Ectodermal cell (in vitro differentiated cells): ENCODE results near the gene FMNL2.

Experiments
- H3K27ac ChIP-seq: 2 replicates; pipeline ENCODE4 v1.7.0; 2013; ENCODE audit warnings: mild to moderate bottlenecking, low read depth, low read length; ENCODE audit not compliant: insufficient read depth, poor library complexity, severe bottlenecking
- H3K27me3 ChIP-seq: 2 replicates; pipeline ENCODE4 v1.7.0; 2013; ENCODE audit warnings: mild to moderate bottlenecking, low read length; ENCODE audit not compliant: insufficient read depth, control insufficient read depth, poor library complexity, severe bottlenecking
- H3K36me3 ChIP-seq: one replicate; pipeline ENCODE4 v1.7.0; 2013; ENCODE audit warnings: low read length; ENCODE audit not compliant: control insufficient read depth, insufficient read depth
- H3K4me1 ChIP-seq: one replicate; pipeline ENCODE4 v1.7.0; 2013; ENCODE audit warnings: low read length; ENCODE audit not compliant: control insufficient read depth, insufficient read depth
- H3K4me3 ChIP-seq: 2 replicates; pipeline ENCODE4 v1.7.0; 2013; ENCODE audit warnings: low read depth, low read length, control low read depth; ENCODE audit not compliant: insufficient read depth
- H3K9me3 ChIP-seq: 2 replicates; pipeline ENCODE4 v1.7.0; 2013; ENCODE audit warnings: mild to moderate bottlenecking, low read length, moderate library complexity; ENCODE audit not compliant: control insufficient read depth
- WGBS, 2 experiments: methylation state at CpG; one replicate each; pipeline ENCODE4 v1.1.7; 2013; ENCODE audit warnings: missing lambda C conversion rate in 2 of 2; 5-methylcytosine and 5-hydroxymethylcytosine counted together

FMNL2 gene

GRCh38 chr2:152571048-152571766 lies 236.2 kb downstream of the FMNL2 start:
- H3K4me1 ChIP-seq: no peaks in the 10 kb centered on the region
- 70 to 71% methylated on average over 3 of the region's 3 CpGs for WGBS, 2 experiments
- no peaks in the 10 kb centered on the region for H3K9me3 ChIP-seq
- no peak overlapping the region for H3K27ac ChIP-seq
- H3K4me3 ChIP-seq: no peak overlapping the region
- H3K36me3 ChIP-seq: no peaks in the 10 kb centered on the region
- no peaks in the 10 kb centered on the region for H3K27me3 ChIP-seq

- Histone ChIP-seq H3K27ac (no peak overlapping the region), H3K27me3 (no peaks in the 10 kb centered on the region), H3K4me1 (no peaks in the 10 kb centered on the region), H3K36me3 (no peaks in the 10 kb centered on the region), H3K9me3 (no peaks in the 10 kb centered on the region), H3K4me3 (no peak overlapping the region)
- WGBS, 2 experiments: 75 to 92% methylated on average over 1 of the region's 1 CpG
Observed at GRCh38 chr2:152572031-152572430, 237.1 kb downstream of the FMNL2 start.

GRCh38 chr2:152573168-152573567 lies 238.2 kb downstream of the FMNL2 start:
- Histone ChIP-seq H3K36me3 (no peaks in the 10 kb centered on the region), H3K27me3 (no peaks in the 10 kb centered on the region), H3K4me1 (no peaks in the 10 kb centered on the region), H3K27ac (no peak overlapping the region), H3K9me3 (no peaks in the 10 kb centered on the region), H3K4me3 (no peak overlapping the region)
- WGBS, 2 experiments: 86 to 99% methylated on average over 4 of the region's 4 CpGs

GRCh38 chr2:152577579-152577978 lies 242.6 kb downstream of the FMNL2 start:
- no peaks in the 10 kb centered on the region for H3K4me1 ChIP-seq
- H3K9me3 ChIP-seq: no peaks in the 10 kb centered on the region

GRCh38 chr2:152578573-152578972 lies 243.6 kb downstream of the FMNL2 start:
- no peaks in the 10 kb centered on the region for H3K36me3 ChIP-seq
- WGBS, 2 experiments: 97 to 98% methylated on average over 4 of the region's 4 CpGs

More at GRCh38 chr2:152577579-152577978, 242.6 kb downstream of the FMNL2 start:
- WGBS, 2 experiments: 95% methylated on average over 1 of the region's 1 CpG
- Histone ChIP-seq H3K27ac (no peak overlapping the region), H3K27me3 (no peaks in the 10 kb centered on the region), H3K36me3 (no peaks in the 10 kb centered on the region), H3K4me3 (no peak overlapping the region)

GRCh38 chr2:152580714-152581113 lies 245.7 kb downstream of the FMNL2 start:
- H3K27me3 ChIP-seq: no peaks in the 10 kb centered on the region
- H3K36me3 ChIP-seq: no peaks in the 10 kb centered on the region
- H3K27ac ChIP-seq: no peak overlapping the region
- WGBS, 2 experiments: 88 to 90% methylated on average over 2 of the region's 3 CpGs
- H3K4me3 ChIP-seq: no peak overlapping the region
- H3K9me3 ChIP-seq: no peaks in the 10 kb centered on the region
- H3K4me1 ChIP-seq: no peaks in the 10 kb centered on the region

More at GRCh38 chr2:152578573-152578972, 243.6 kb downstream of the FMNL2 start:
- Histone ChIP-seq H3K27ac (no peak overlapping the region), H3K27me3 (no peaks in the 10 kb centered on the region), H3K4me1 (no peaks in the 10 kb centered on the region), H3K9me3 (no peaks in the 10 kb centered on the region), H3K4me3 (no peak overlapping the region)

GRCh38 chr2:152581360-152581759 lies 246.4 kb downstream of the FMNL2 start:
- 88 to 94% methylated on average over 10 to 11 of the region's 11 CpGs for WGBS, 2 experiments
- Histone ChIP-seq H3K27me3 (no peaks in the 10 kb centered on the region), H3K27ac (no peak overlapping the region), H3K4me1 (no peaks in the 10 kb centered on the region), H3K36me3 (no peaks in the 10 kb centered on the region), H3K4me3 (no peak overlapping the region), H3K9me3 (no peaks in the 10 kb centered on the region)

- Histone ChIP-seq H3K9me3 (no peaks in the 10 kb centered on the region), H3K36me3 (no peaks in the 10 kb centered on the region), H3K27ac (no peak overlapping the region), H3K27me3 (no peaks in the 10 kb centered on the region), H3K4me3 (no peak overlapping the region), H3K4me1 (no peaks in the 10 kb centered on the region)
- WGBS, 2 experiments: 94 to 100% methylated on average over 2 of the region's 2 CpGs
Observed at GRCh38 chr2:152582081-152582480, 247.1 kb downstream of the FMNL2 start.

GRCh38 chr2:152583512-152584229 lies 248.7 kb downstream of the FMNL2 start:
- no peaks in the 10 kb centered on the region for H3K27me3 ChIP-seq
- no peaks in the 10 kb centered on the region for H3K36me3 ChIP-seq
- H3K27ac ChIP-seq: no peak overlapping the region
- no peaks in the 10 kb centered on the region for H3K4me1 ChIP-seq
- no peaks in the 10 kb centered on the region for H3K9me3 ChIP-seq
- H3K4me3 ChIP-seq: no peak overlapping the region
- WGBS, 2 experiments: 95 to 96% methylated on average over 6 of the region's 6 CpGs

GRCh38 chr2:152584301-152584700 lies 249.3 kb downstream of the FMNL2 start:
- no peaks in the 10 kb centered on the region for H3K4me1 ChIP-seq
- H3K36me3 ChIP-seq: no peaks in the 10 kb centered on the region
- no peaks in the 10 kb centered on the region for H3K27me3 ChIP-seq
- no peaks in the 10 kb centered on the region for H3K9me3 ChIP-seq
- whole genome bisulfite sequencing, 2 experiments: 88 to 100% methylated on average over 1 to 3 of the region's 3 CpGs
- H3K27ac ChIP-seq: no peak overlapping the region
- H3K4me3 ChIP-seq: no peak overlapping the region
